Activated CD8-positive, alpha-beta memory T cell treated with anti-CD3 and anti-CD28 coated beads, Interleukin-2, amount 50 U/mL, for 4 hours (primary cell): ENCODE results near the gene HEPACAM.

Experiments
- DNase-seq: peaks from one replicate; pipeline ENCODE4 v3.0.0-alpha.2; 2020

HEPACAM gene

DNA sequence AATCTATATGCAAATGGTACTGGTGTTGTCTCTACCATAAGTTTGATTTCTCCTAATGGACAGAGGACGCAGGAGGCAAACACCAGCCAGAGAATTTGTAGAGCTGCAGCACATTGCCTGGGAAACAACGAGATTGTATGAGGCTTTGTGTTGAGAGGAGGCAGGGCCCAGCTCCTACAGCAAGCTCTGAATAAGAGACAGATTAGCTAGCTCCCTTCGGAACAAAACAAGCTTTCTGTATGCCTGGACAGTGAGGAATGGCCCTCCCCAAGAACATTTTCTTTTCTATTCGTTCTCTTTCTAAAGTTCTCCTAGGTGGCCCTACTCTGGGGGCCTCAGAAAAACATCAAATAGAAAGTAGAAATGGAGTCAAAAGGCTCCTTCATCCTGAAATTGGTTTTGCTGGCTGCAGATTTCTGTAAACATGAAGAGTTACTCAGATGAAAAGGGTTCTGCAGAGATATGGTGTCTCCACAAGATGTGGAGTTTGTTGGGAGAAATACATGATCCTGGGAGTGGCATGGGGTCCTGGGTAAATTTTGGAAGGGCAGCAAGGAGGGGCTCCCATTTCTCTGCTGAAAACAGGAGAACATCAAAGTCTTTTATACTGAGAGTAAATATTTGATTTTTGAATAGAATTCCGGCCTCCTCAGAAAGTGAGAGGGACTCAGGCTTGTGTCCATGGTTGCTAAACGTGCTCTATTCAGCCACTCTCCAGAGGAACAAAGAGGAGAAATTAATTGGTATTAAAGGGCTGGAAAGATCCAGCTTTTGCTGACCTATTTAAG is 6.8 kb upstream of the HEPACAM start:
- DNase-seq: no peak

DNA sequence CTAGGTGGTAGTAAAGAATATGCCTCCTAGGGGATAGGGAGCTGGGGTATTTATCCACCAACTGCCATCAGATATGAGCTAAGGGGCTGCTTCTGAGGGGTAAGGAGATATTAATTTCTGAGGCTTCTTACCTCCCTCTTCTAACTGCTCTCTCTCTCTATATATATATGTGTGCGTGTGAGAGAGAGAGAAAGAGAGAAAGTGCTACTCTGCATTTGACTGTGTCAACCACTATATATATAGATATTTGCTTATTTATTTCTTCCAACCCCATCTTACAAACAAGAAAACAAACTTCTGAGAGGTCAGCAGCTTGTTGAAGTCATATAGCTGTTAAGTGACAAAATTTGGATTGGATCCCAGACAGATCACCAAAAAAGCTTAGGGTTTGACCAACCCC is 5.9 kb upstream of the HEPACAM start:
- no peak for DNase-seq

DNA sequence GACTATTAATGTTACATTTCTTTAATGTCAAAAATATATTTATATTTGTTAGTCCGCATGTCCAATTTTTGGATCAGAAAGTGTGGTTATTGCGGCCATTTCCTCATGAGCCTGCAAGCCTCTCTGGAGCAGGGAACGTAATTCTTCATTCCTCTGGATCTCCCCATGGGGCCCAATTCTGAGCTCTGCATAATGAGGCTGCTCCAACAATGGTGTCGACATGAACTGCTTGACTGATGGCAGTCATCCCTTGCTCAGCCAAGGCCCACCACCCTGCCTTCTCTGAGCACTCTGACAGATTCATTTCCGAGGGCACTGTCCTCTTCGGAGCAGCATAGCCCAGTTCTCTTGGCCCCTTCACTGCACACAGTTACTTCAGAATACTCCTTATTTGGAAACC is 3.1 kb upstream of the HEPACAM start:
- DNase-seq: no peak

DNA sequence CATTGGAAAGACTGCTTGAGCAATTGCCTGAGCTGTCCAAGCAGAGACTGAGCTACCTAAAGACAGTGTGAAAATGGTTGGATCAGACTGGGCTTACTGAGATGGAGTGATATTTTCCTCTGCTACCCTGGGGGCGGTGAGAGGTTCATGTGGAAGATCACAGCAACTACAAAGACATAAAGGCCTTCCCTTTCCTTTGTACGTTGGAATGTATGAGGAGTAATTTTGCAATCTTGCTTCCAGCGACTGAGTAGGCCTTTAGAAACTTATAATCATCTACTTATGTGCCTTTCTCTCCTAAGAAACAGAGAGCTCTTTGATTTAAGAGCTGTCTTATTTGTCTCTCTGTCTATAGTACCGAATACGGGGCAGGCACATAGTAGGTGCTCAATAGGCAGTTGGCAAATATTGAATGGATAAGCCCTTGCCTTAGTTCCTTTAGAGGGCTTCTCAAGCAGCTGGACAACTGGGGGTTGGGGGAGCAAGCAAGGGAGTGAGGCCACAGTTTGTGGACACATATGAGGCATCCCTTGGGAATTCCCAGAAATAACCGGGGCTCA is 2.4 kb upstream of the HEPACAM start:
- DNase-seq: no peak

GRCh38 chr11:124937336-124937935 is 1.6 kb upstream of the HEPACAM start:
- no peak for DNase-seq

DNA sequence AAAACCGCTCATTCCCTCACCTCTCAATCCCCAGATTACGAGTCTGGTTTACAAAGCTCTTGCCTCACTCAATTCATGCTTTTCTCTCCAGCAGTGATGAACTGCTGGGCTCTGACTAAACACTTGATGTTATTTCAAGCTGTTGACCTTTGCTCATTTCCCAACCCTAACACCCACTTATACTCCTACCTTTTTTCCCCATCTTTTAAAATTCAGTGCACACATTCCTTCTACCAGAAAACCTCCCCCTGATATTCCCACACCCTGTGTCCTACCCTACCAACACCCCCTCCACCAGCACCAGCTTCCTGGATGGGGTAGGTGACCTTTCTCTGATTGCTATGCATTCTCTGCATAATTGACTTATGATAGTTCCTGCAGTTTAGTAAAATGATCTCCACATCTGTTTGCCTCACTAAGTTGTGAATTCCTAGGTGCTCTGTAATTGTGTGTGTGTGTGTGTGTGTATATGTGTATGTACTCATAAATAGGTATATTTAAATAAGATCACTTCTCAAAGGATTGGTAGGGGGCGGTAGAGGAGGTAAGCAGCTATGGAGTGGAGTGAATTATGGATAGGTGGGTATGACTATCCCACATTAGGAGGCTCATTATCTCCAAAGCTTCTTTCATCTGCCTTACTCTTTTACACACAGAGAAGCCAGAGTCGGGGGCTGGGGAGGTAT is 842 bp downstream of the HEPACAM start:
- DNase-seq: no peak

DNA sequence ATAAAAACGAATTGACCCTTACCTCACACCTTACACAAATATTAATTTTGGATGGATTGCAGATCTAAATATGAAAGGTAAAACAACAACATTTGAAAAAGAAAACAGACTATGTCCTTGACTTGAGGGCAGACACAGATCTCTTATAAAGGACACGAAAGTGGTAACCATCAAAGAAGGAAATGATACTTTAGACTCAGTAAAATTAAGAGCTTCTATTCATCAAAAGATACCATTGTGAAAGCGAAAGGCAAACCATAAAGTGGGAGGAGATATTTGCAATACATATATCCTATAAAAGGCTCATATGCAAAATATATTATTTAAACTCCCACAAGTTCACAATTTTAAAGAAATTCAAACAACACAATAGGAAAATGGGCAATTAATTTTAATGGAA is 5.0 kb downstream of the HEPACAM start:
- DNase-seq: no peak

DNA sequence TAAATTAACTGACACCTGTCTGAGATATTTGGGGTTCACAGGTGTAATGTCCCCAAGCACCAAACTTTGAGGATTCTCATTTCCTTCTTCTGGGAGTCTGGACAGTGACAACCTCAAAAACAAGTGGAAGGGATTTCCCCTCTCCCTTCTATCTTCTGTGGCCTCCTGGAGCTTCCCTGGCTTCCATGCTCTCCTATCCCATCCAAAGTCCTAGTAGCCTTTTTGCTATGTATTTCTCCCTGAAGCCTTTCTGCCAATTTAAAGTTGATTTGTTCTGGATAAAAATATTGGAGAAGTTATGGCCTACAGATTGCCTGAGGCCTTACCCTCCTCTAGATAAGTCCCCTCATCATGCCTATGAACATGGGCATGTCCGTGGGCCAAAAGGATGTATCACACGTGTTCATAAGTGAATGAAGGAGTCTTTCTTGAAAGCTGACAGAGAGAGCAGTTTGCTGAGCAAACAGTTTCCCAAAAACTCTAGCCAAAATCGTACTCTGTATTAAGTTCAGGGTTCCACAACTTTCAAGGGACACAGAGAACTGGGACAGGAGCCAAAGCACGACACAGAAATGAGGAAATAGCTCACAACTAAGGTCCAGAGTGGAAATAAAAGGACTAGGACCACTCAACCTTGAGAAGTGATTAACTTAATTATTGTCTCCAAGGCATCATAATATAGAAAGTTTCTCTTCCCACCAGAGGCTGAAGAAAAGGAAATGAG is 6.7 kb downstream of the HEPACAM start:
- DNase-seq: no peak

- DNase-seq: no peak
Observed at GRCh38 chr11:124923296-124923695, 12.6 kb downstream of the HEPACAM start.

- no peak for DNase-seq
Observed at GRCh38 chr11:124922831-124923230, 13.0 kb downstream of the HEPACAM start.

DNA sequence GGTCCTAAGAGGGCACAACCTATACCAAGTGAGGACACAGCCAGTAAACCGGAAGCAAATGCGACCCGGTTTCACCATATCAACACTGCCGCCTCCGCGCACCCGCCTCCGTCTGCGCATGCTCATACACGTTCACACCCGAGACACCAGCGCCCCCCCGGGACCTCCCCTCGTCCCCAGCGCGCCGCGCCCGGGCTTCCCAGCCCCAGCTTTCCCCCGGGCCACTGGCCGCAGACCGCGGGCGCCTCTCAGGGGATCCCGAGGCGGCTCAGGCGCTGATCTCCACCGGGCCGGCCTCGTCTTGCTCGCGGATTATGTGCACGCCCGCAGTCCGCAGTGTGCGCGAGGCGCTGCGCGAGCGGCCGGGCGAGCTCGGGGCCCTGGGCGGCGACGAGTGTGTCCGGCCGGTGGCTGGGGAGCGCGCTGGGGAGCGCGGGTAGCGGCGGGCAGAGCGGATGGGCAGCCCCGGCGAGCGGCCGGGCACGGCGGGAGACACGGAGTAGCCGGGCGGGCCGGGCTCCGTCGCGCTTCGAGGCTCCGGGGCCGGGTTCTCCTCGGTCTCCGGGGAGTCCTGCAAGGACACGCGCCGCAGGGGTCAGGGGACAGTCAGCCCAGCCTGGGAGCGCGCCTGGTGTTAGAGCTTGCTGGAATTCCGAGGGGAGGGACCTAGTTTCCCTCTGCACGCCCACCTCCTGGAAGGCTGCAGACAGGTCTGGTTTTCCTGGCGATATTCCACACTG is 14.8 kb downstream of the HEPACAM start:
- DNase-seq: peak; percentile 81

- no peak for DNase-seq
Observed at GRCh38 chr11:124920356-124920755, 15.5 kb downstream of the HEPACAM start.

DNA sequence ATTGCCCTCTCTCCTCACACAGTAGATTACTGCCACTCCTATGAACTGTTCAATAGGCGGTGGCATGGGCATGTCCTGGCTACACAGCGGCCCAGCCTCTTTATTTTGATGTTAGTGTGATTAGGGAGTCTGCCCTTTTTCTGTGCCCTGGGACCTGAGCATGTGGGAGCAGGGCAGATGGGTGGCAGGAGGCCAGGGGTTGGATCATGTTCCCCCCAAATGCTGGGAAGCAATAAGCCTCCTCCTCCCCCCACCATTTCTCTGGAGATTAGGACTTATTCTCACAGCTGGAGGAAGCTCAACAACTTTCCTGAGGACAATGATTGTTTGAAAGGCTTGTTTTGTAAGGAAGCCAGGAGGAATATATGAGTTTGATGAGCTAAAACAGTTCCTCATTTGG is 15.9 kb downstream of the HEPACAM start:
- no peak for DNase-seq

DNA sequence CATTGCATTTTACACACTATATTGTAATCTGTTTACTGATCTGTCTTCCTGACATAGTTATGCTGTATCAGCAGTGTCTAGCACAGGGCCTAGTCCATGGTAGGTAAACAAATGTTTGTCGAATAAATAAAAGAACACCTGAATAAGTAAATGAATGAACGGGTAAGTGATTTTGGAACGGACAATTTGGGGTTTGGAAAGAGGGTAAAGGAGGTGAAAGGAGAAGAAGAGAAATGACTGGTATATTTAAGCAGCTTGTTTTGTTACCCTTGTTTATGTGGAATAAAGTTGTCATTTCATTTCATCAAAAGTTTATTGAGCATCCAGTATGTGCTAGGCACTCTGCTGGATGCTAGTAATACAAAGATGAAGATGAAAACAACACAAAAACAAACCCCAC is 16.9 kb downstream of the HEPACAM start, which contains the start of gene HEPN1:
HEPN1 (plus strand) TSS at position 301 of the 400 bp plus-strand sequence.
- no peak for DNase-seq

DNA sequence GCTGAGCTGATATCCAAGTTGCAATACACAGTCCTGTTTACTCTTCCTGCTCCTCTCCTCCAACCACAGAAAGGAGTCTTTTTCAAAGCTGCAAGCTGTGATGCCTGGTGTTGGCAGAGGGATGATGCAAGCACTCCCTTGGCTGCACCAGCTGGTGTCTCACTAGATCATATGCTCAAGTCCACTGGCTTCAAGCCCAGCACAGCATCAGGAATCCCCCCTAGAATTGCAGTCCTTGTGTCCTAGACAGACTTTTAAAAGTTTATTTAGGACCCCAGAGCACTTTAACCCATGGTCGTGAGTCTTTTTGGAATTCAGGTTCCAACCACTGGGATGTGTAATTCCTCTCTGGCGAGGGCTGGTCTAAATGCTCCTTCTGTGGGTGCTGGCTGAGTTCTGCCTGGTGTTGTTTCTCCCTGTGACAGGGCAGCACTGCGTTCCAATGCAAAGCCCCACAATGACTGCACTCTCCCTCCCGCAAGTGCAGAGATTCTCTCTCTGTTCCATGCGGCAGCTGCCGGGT is 18.7 kb downstream of the HEPACAM start:
- DNase-seq: no peak

DNA sequence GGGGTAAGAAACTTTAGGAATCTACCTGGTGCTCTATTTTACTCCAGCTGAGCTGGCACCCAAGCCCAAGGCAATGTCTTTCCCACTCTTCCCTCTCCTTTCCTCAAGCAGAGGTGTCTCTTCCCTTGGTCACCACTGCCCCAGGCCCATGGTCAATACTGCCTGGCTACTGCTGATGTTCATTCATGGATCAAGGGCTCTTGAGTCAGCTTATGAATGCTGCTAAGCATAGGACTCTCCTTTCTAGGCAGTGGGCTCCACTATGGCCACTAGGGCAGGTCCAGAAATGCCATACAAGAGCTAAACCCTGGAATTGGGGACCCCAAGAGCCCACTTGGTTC is 19.5 kb downstream of the HEPACAM start:
- no peak for DNase-seq

DNA sequence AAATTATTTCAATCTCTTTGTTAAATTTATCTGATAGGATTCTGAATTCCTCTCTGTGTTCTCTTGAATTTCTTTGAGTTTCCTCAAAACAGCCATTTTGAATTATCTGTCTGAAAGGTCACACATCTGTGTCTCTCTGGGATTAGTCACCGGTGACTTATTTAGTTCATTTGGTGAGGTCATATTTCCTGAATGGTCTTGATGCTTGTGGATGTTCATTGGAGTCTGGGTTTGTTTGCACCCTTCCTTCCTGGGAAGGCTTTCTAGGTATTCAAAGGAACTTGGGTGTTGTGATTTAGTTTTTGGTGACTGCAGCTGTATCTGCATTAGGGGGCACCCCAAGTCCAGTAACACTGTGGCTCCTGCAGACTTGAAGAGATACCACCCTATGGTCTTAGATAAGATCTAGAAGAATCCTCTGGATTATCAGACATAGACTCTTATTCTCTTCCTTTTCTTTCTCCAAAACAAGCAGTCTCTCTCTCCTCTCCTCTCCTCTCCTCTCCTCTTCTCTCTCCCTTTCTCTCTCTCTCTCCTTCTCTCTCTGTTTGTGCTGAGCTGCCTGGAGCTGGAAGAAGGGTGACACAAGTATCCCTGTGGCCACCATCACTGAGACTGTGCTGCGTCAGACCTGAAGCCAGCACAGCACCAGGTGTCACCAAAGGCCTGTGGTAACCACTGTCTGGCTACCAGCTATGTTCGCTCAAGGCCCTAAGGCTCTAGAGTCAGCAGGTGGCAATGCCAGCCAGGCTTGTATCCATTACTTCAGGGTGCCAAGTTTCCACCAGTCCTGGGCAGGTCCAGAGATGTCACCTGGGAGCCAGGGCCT is 20.1 kb downstream of the HEPACAM start:
- DNase-seq: no peak

DNA sequence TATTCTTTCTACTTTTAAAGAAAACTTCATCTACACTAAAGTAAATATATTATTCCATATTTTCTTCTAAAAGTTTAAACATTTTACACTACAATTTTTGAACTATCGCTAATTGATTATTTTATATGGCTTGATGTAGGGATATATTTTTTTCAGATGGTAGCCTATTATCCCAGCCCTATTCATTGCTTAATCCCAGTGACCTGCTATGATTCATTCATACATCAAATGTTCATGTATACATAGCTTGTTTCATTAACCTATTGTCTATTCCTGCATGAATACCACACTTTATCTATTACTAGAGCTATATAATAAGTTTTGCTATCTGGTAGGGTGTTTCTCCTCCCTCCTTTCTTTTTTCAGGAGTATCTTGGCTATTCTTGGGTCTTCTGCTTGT is 33.2 kb downstream of the HEPACAM start:
- DNase-seq: no peak

GRCh38 chr11:124900464-124900863 is 35.4 kb downstream of the HEPACAM start:
- DNase-seq: no peak

DNA sequence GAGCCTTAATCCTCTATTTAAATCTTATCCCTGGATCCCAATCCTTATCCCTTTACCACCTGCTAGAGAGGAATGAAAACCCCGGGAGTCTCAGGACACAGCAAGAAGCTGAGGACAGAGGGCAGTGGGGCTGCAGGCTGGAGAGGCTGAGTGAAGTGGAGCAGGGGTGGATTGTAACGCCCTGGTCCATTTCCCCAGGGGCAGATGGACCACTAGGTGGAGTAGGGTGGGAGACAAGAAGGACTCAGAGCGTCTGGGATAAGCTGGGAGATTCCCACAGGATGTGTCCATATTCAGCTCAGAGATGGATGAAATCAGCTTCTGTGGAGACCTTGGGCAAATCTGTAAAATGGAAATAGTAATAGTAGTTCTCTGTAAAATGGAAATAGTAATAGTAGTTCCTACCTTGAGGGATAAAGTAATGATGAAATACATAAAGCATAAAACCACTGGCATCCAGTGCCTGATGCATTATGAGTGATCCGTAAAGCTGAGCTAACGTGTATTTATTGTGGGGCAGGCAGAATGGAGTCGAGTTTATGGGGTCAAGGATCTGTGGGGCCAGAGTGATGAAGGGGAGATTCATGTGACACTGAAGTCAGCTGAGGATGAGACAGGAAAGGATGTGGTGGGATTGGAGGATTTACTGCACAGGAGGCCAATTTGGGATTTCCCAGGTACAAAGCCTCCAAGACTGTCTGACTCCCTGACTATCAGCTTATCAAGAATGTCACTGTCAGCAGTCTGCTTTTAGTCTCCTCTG is 36.3 kb downstream of the HEPACAM start:
- no peak for DNase-seq

DNA sequence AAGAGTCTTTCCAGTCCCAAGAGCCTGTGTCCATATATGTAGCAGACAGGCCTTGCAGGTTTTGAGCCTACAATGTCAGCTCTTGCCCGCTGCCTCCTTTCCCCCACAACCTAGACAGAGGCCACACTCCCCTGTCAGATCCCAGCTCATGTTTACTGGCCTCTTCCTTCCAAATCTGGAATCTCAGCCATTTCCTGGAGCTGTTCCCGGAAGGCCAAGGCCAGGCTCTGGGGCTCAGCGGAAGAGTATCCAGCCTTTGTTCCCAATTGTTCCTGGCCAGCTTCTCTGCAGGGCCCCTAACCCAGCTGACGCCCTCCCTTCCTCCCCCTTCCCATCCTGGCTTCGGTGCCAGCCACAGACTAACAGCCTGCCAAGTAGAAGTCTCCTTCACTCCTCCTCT is 37.1 kb downstream of the HEPACAM start:
- DNase-seq: no peak
